Endothelial cell (in vitro differentiated cells): ENCODE measurements around the gene P2RY12. TPM values are rescaled to one million over a fixed set of nuclear protein-coding genes. Genes with fewer than 3 reads are reported as not detected.

Experiments used
- DNase-seq: peaks from one replicate; pipeline ENCODE4 v3.0.0; 2021; ENCODE audit warnings: low spot score
- H3K27ac Mint-ChIP-seq: one replicate; pipeline ENCODE4 v1.8.0; 2021; ENCODE audit warnings: mixed read lengths, inconsistent platforms; ENCODE audit not compliant: unreplicated experiment
- H3K27me3 Mint-ChIP-seq: one replicate; pipeline ENCODE4 v1.8.0; 2021; ENCODE audit warnings: mild to moderate bottlenecking, moderate library complexity, mixed read lengths, inconsistent platforms; ENCODE audit not compliant: unreplicated experiment
- H3K36me3 Mint-ChIP-seq: one replicate; pipeline ENCODE4 v1.8.0; 2021; ENCODE audit warnings: mild to moderate bottlenecking, low read depth, mixed read lengths, inconsistent platforms; ENCODE audit not compliant: unreplicated experiment
- H3K4me1 Mint-ChIP-seq: one replicate; pipeline ENCODE4 v1.8.0; 2021; ENCODE audit warnings: mild to moderate bottlenecking, mixed read lengths, inconsistent platforms; ENCODE audit not compliant: unreplicated experiment
- H3K4me3 Mint-ChIP-seq: one replicate; pipeline ENCODE4 v1.8.0; 2021; ENCODE audit warnings: mild to moderate bottlenecking, mixed read lengths, inconsistent platforms; ENCODE audit not compliant: unreplicated experiment
- H3K9me3 Mint-ChIP-seq: one replicate; pipeline ENCODE4 v1.8.0; 2021; ENCODE audit warnings: mixed read lengths, inconsistent platforms; ENCODE audit not compliant: unreplicated experiment
- total RNA-seq: library from RNA; stranded (reverse); fragmentation: NEBNext Ultra II Directional; extraction: Animal tissue kit (Norgen Biotek cat#: 25700); gene quantifications from one replicate; pipeline ENCODE4 v1.2.1, GENCODE V29; 2021; ENCODE audit not compliant: unreplicated experiment
- TF ChIP-seq, protein P1 (sequence below): fragments of 200-600 bp; sonication (generic); IDR thresholded peaks from one replicate; pipeline ENCODE4 v1.5.0; 2021; ENCODE audit warnings: antibody characterized with exemption; ENCODE audit not compliant: unreplicated experiment

The P2RY12 gene
- total RNA-seq, 1 donor from 2014 or later: not detected

- DNase-seq: no peak
- H3K27ac Mint-ChIP-seq: no peak overlapping the region
- no peaks in the 10 kb centered on the region for H3K9me3 Mint-ChIP-seq
- no peaks in the 10 kb centered on the region for H3K36me3 Mint-ChIP-seq
- no peaks in the 10 kb centered on the region for H3K27me3 Mint-ChIP-seq
- TF ChIP-seq, protein P1, sequence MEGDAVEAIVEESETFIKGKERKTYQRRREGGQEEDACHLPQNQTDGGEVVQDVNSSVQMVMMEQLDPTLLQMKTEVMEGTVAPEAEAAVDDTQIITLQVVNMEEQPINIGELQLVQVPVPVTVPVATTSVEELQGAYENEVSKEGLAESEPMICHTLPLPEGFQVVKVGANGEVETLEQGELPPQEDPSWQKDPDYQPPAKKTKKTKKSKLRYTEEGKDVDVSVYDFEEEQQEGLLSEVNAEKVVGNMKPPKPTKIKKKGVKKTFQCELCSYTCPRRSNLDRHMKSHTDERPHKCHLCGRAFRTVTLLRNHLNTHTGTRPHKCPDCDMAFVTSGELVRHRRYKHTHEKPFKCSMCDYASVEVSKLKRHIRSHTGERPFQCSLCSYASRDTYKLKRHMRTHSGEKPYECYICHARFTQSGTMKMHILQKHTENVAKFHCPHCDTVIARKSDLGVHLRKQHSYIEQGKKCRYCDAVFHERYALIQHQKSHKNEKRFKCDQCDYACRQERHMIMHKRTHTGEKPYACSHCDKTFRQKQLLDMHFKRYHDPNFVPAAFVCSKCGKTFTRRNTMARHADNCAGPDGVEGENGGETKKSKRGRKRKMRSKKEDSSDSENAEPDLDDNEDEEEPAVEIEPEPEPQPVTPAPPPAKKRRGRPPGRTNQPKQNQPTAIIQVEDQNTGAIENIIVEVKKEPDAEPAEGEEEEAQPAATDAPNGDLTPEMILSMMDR: no peak
- H3K4me3 Mint-ChIP-seq: no peak overlapping the region
- H3K4me1 Mint-ChIP-seq: no peaks in the 10 kb centered on the region
Observed at GRCh38 chr3:151415289-151415688, 30.7 kb upstream of the P2RY12 start.

DNA sequence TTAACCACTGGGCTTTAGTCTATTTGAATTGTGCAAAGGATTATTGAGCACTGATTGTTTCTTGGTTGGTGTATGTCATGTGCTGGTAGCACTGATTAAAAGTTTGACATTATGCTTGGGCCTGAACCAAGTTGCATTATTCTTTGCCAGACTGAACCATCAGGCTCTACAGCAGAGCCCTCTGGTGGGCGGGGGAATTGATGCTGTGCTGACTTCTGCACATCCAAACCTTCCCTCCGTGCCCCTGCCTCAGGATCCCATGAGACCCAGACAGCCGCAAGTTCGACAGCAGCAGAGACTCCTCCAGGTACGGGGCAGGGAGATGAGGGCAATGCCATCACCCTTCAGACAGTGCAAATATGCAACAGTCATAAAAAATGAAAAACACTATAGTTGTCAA is 28.4 kb upstream of the P2RY12 start:
- TF ChIP-seq, protein P1: no peak
- H3K4me1 Mint-ChIP-seq: no peaks in the 10 kb centered on the region

GRCh38 chr3:151410891-151411559 is 26.5 kb upstream of the P2RY12 start:
- H3K4me3 Mint-ChIP-seq: no peak overlapping the region
- no peaks in the 10 kb centered on the region for H3K36me3 Mint-ChIP-seq
- no peaks in the 10 kb centered on the region for H3K27me3 Mint-ChIP-seq
- TF ChIP-seq, protein P1: no peak
- H3K4me1 Mint-ChIP-seq: no peaks in the 10 kb centered on the region
- no peak overlapping the region for H3K27ac Mint-ChIP-seq
- DNase-seq: no peak
- no peaks in the 10 kb centered on the region for H3K9me3 Mint-ChIP-seq

More for the DNA sequence above, 28.4 kb upstream of the P2RY12 start:
- Mint-ChIP-seq H3K27ac (no peak overlapping the region), H3K36me3 (no peaks in the 10 kb centered on the region), H3K4me3 (no peak overlapping the region), H3K27me3 (no peaks in the 10 kb centered on the region), H3K9me3 (no peaks in the 10 kb centered on the region)
- peak; percentile 10 for DNase-seq

- H3K4me3 Mint-ChIP-seq: no peak overlapping the region
- no peaks in the 10 kb centered on the region for H3K4me1 Mint-ChIP-seq
- no peaks in the 10 kb centered on the region for H3K9me3 Mint-ChIP-seq
- no peaks in the 10 kb centered on the region for H3K27me3 Mint-ChIP-seq
- DNase-seq: no peak
- H3K27ac Mint-ChIP-seq: no peak overlapping the region
- TF ChIP-seq, protein P1: no peak
- H3K36me3 Mint-ChIP-seq: no peaks in the 10 kb centered on the region
Observed at GRCh38 chr3:151407928-151408327, 23.4 kb upstream of the P2RY12 start.

GRCh38 chr3:151404316-151404715 is 19.8 kb upstream of the P2RY12 start:
- no peak for DNase-seq
- TF ChIP-seq, protein P1: no peak
- no peaks in the 10 kb centered on the region for H3K36me3 Mint-ChIP-seq
- no peaks in the 10 kb centered on the region for H3K4me1 Mint-ChIP-seq
- H3K9me3 Mint-ChIP-seq: no peaks in the 10 kb centered on the region
- no peak overlapping the region for H3K4me3 Mint-ChIP-seq
- no peaks in the 10 kb centered on the region for H3K27me3 Mint-ChIP-seq
- no peak overlapping the region for H3K27ac Mint-ChIP-seq
